ENCODE results near the gene FHOD1. TPM values are rescaled to one million over a fixed set of nuclear protein-coding genes. Genes with fewer than 3 reads are reported as not detected.

FHOD1 gene
- total and polyA plus RNA-seq, 9 of the 15 experiments (the other 6 are each of a cell fraction or from before 2014, with no cell fraction given): 18.7 to 126 (median 32.3) TPM

DNA sequence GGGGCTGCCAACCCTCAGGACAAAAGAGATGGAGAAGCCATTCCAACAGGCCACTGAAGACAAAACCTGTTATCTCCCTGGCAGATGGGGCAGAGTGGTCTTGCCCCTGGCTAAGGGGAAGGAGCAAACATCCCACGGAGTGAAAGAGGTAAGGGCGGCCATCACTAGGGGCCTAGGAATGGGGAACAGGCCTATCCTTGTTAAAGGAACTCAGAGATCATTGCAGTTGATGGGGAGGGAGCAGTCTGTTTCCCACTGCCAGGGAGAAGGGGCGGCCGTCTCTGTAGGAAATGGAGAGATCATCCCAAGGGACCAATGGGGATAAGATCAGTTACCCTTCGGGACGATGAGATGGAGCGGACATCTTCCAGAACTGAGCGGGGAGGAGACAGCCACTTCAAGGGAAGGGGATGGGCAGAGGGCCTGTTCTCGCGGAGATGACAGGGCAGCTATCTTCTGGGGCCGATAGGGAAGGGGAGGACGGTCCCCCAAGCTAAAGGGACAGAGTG is 20.9 kb downstream of the FHOD1 start (continued):
- TF ChIP-seq ATF3 (IDR thresholded peaks at IDR 0.05): no peak
- TF ChIP-seq ATF3 (CRISPR knock-in tag; conservative IDR thresholded peaks at IDR 0.05): no peak
- TF ChIP-seq KDM1A (IDR thresholded peaks at IDR 0.05): no peak
- TF ChIP-seq, protein P1, sequence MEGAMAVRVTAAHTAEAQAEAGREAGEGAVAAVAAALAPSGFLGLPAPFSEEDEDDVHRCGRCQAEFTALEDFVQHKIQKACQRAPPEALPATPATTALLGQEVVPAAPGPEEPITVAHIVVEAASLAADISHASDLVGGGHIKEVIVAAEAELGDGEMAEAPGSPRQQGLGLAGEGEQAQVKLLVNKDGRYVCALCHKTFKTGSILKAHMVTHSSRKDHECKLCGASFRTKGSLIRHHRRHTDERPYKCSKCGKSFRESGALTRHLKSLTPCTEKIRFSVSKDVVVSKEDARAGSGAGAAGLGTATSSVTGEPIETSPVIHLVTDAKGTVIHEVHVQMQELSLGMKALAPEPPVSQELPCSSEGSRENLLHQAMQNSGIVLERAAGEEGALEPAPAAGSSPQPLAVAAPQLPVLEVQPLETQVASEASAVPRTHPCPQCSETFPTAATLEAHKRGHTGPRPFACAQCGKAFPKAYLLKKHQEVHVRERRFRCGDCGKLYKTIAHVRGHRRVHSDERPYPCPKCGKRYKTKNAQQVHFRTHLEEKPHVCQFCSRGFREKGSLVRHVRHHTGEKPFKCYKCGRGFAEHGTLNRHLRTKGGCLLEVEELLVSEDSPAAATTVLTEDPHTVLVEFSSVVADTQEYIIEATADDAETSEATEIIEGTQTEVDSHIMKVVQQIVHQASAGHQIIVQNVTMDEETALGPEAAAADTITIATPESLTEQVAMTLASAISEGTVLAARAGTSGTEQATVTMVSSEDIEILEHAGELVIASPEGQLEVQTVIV (CRISPR knock-in tag; IDR thresholded peaks at IDR 0.05; ENCODE audit: borderline replicate concordance): no peak
- TF ChIP-seq, protein P2, sequence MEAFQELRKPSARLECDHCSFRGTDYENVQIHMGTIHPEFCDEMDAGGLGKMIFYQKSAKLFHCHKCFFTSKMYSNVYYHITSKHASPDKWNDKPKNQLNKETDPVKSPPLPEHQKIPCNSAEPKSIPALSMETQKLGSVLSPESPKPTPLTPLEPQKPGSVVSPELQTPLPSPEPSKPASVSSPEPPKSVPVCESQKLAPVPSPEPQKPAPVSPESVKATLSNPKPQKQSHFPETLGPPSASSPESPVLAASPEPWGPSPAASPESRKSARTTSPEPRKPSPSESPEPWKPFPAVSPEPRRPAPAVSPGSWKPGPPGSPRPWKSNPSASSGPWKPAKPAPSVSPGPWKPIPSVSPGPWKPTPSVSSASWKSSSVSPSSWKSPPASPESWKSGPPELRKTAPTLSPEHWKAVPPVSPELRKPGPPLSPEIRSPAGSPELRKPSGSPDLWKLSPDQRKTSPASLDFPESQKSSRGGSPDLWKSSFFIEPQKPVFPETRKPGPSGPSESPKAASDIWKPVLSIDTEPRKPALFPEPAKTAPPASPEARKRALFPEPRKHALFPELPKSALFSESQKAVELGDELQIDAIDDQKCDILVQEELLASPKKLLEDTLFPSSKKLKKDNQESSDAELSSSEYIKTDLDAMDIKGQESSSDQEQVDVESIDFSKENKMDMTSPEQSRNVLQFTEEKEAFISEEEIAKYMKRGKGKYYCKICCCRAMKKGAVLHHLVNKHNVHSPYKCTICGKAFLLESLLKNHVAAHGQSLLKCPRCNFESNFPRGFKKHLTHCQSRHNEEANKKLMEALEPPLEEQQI (IDR thresholded peaks at IDR 0.05): no peak
- no peak for TF ChIP-seq CLOCK (CRISPR knock-in tag; IDR thresholded peaks at IDR 0.05; ENCODE audit: borderline replicate concordance)
- TF ChIP-seq, protein P3, sequence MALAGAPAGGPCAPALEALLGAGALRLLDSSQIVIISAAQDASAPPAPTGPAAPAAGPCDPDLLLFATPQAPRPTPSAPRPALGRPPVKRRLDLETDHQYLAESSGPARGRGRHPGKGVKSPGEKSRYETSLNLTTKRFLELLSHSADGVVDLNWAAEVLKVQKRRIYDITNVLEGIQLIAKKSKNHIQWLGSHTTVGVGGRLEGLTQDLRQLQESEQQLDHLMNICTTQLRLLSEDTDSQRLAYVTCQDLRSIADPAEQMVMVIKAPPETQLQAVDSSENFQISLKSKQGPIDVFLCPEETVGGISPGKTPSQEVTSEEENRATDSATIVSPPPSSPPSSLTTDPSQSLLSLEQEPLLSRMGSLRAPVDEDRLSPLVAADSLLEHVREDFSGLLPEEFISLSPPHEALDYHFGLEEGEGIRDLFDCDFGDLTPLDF (CRISPR knock-in tag; IDR thresholded peaks at IDR 0.05): no peak
- no peak for TF ChIP-seq AFF1 (IDR thresholded peaks at IDR 0.05; ENCODE audit: low read depth in 1 of 2, partially characterized antibody in 2 of 2)
- no peak for TF ChIP-seq NFIX (CRISPR knock-in tag; IDR thresholded peaks at IDR 0.05; ENCODE audit: low read depth)
- TF ChIP-seq DNMT1 (IDR thresholded peaks at IDR 0.05): no peak
- TF ChIP-seq ZNF449 (CRISPR knock-in tag; IDR thresholded peaks at IDR 0.05): no peak

Measured in K562 (cell line).